HG02571 (cell line): ENCODE measurements around the gene GOLGA6C.
"Not testable (repeated sequence)": the region's sequence is repeated elsewhere in the genome, so short reads cannot be mapped to it uniquely, and the experiment has no call there.

Experiments used
- ATAC-seq: cut with Tn5 transposase; IDR thresholded peaks from one replicate; pipeline ENCODE4 v1.9.1; 2021; ENCODE audit warnings: mild to moderate bottlenecking, moderate library complexity; ENCODE audit not compliant: unreplicated experiment

Gene GOLGA6C

DNA sequence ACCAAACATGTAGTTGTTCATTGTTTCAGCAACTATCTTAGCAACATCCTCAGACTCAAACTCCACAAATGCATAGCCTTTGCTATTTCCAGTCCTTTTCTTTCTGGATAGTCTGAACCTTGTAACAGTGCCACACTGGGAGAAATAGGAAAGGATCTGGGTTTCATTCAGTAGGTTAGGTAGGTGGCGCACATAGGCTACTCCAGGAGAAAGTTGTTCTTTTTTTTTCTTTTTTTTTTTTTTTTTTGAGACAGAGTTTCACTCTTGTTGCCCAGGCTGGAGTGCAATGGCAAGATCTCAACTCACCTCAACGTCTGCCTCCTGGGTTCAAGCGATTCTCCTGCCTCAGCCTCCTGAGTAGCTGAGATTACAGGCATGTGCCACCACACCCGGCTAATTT, 5.8 kb upstream of the GOLGA6C start:
- not testable (repeated sequence) for ATAC-seq

DNA sequence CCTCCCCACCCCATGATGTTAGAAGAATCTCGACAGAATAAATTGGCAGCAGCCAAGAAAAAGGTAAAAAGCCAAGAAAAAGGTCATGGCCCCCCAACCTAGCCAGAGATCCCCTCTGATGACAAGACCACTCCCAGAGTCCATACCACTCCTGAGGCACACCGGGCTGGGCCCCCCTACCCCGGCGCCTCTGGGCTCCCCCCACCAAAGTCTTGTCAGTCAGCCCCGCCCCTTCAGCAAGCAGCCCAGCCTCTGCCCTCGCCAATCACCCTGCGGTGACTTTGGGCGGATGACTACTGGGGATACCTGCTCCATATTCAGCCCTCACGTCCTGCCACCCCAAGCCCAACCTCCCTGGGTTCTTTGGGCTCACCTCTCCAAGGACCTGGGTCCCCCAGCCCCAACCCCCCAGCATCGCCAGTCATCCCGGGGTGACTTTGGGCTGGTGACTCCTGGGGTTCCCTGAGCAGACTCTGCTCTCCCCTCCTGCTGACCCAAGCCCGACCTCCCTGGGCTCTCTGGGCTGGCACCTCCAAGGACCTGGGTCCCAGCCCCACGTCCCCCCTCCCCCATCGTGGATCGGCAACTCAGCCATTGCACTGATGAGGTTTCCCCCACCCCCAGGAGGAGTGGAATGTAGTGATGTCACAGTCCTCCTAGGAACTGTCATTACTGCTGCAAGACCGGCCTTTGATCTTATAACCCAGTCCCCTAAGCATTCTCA, 648 bp downstream of the GOLGA6C start:
- ATAC-seq: not testable (repeated sequence)

DNA sequence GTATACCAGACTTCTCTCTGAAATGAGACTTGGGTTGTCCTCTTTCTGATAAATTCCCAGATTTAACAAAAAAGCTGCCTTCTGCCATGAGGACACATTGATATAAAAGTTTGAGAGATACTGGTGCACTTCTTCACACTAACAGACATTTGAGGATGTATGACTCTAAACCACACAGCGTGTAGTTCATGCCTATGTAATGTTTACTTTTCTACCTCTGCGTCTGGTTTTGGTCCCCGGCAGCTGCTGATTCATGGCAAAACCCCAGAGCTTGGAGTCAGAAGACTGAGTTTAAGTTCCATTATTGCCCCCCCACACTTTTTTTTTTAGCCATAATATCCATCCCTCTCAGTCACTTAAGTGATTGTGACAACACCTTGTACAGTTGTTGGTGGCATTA, 1.7 kb downstream of the GOLGA6C start:
- not testable (repeated sequence) for ATAC-seq

DNA sequence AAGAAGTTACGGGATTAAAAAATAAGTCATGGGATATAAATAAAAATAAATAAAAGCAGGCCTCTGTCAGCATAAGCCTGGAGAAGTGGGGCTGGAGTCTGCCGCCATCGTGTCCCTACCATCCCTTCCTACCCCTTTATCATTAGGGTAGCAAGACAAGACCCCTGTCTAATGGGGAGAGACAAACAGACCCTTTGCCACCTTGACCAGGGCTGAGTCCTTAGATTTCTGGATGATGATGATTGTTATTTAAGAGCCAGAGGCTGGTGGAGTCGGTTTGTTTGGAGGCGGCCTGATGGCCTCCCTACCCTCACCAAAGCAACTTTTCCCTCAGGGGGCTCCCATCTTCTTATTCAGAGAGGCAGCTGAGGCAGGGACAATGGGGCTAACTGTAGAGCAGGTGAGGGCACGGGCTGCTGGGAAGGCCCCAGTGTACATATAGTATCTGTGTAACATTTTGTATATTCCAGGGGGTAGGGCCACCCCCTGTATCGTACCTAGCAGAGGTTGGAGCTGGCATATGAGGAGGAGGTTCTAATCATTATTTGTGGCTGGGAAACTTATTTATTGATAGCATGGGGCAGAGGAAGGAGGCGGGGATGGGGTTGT, 15.7 kb downstream of the GOLGA6C start:
- not testable (repeated sequence) for ATAC-seq

DNA sequence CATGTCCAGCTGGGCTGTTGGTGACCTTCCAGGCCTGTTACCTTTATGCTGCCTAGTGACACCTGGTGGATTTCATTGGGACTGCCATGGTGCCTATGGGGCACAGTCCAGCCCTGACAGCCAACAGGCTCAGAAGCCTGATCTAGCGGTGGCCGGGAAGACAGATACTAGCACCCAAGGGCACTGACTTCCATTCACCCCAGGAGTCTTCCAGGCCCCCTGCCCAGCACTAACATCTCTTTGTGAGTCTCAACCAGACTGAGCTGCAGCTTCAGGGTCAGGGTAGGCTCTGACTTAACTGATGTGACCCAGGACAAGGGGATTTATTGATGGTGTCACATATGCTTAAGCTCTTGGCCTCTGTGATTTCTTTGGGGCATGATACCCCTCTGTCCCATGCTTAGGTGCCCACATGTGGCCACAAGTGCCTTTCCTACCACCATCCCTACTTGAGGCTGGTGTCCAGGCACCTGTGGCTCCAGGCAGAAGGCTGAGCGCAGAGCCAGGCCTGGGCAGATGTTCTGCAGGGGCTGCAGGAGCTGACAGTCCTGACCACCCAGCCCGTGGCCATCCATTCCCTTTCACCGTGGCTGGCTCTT, 16.5 kb downstream of the GOLGA6C start:
- peak; percentile 79 for ATAC-seq

DNA sequence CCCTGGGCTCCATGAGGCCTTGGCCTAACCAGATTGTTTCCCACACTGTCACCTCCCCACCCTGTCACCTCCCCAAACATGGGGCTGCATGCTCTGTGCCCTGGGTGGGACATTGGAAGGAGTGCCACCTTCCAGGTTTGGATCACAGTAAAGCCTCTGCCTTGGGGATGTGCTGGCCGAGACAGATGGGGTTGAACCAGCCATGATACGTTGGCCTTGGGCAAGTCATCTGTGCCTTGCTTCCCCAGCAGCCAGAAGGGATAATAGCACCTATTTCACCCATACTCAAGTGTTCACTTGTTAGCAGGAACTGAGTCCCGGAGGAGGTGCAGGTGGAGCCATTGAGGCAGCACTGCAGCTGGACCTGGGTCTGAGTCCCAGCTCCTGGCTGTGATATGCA, 17.5 kb downstream of the GOLGA6C start:
- ATAC-seq: not testable (repeated sequence)

DNA sequence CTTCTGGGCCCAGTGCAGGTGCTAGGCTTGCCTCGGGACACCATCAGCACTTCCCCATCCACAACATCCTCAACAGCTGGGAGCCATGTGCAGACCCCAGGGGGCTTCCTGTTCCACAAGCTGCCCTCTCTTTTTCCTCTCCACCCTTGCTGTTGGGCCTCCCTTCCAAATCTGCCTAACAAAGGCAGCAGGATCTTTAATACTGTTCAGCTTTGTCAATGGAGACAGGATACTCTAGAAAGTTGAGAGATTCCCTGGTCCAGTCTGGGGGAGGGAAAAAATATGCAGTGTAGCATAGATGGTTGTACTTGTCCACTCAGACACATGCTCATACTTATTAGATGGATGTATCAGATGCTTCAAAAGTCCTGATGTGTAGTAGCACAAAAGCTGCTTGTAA, 20.4 kb downstream of the GOLGA6C start:
- not testable (repeated sequence) for ATAC-seq

DNA sequence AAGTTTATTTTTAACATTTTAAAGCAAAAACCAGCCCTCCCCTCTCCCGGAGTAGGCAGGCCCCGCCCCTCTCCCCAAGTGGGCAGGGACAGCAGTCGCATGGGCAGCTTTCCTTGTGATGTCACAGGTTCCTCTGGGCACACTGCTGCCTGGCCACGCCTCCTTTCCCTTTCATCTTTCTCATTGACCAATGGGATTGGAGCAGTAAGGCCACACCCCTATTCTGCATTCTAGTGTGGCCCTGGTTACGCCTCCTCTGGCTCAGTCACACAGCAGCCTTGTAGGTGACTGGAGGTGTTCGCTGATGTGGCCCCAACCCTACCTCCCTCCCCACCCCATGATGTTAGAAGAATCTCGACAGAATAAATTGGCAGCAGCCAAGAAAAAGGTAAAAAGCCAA, 24.4 kb downstream of the GOLGA6C start, which contains the start of gene GOLGA6D:
GOLGA6D (plus strand) TSS at position 264 of the 400 bp plus-strand sequence; CDS start at position 305, 41 bp downstream.
- not testable (repeated sequence) for ATAC-seq

DNA sequence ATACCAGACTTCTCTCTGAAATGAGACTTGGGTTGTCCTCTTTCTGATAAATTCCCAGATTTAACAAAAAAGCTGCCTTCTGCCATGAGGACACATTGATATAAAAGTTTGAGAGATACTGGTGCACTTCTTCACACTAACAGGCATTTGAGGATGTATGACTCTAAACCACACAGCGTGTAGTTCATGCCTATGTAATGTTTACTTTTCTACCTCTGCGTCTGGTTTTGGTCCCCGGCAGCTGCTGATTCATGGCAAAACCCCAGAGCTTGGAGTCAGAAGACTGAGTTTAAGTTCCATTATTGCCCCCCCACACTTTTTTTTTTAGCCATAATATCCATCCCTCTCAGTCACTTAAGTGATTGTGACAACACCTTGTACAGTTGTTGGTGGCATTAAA, 26.0 kb downstream of the GOLGA6C start:
- ATAC-seq: not testable (repeated sequence)

DNA sequence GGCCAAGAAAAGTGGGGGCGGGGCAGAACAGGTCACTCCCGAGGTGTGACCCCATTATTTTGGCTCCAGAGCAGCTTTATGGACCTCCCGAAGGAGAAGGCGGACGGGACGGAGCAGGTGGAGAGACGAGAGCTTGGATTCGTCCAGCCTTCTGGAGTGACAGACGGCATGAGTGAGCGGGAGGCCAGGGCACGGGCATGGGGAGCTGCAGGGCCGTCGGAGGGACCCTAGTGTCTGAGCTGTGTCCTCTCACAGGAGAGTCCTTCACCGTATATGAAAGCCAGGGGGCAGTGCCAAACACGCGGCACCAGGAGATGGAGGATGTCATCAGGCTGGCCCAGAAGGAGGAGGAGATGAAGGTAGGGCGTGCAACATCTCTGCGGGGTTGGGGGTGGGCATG, 35.5 kb downstream of the GOLGA6C start:
- not testable (repeated sequence) for ATAC-seq

DNA sequence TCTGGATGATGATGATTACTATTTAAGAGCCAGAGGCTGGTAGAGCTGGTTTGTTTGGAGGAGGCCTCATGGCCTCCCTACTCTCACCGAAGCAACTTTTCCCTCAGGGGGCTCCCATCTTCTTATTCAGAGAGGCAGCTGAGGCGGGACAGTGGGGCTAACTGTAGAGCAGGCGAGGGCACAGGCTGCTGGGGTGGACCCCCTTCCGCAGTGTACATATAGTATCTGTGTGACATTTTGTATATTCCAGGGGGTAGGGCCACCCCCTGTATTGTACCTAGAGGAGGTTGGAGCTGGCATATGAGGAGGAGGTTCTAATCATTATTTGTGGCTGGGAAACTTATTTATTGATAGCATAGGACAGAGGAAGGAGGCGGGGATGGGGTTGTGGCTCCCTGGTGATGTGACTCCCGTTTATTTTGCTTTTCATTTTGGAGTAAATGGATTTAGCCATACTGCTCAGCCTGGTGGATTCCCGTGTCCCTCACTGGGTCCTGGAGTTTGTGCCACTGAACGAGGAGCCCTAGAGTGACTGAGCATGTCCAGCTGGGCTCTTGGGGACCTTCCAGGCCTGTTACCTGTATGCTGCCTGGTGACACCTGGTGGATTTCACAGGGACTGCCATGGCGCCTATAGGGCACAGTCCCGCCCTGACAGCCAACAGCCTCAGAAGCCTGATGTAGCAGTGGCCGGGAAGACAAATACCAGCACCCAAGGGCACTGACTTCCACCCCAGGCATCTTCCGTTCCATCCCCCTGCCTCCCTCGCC, 40.6 kb downstream of the GOLGA6C start:
- ATAC-seq: not testable (repeated sequence)

DNA sequence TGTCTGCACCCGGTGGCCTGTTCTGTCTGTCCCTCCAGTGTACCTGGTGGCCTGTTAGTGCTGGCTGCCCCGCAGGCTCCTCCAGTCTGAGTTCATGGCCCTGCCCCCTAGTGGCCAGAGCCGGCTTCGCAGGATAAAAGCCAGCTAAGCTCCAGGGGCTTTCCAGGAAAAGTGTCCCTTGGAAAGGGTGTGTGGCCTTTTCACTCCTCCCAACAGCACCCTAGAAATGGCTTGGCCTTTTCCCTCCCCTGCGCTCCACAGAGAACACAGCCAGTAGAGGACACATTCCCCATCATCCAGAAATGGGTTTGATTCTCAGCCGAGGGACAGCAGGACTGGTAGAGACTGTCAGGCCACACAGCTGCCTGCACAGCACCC, 41.2 kb downstream of the GOLGA6C start:
- not testable (repeated sequence) for ATAC-seq

DNA sequence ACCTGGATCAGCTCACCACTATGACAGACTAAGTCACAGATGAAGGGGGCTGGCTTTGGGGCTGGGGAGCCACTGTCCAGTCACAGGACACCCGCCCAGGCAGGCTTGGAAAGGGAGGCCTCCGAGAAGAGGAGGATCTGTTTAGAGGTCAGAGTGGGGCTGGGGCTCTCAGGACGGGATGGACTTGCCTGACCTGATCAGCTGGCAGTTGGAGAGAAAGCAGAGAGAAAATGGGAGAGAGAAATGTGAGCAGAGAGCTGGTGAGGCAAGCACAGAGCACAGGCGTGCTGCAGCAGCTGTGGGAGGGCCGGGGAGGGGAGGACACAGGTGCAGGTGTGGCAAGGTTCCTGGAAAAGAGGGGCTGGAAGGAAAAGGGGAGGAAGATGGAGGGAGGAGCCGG, 41.9 kb downstream of the GOLGA6C start:
- ATAC-seq: not testable (repeated sequence)

DNA sequence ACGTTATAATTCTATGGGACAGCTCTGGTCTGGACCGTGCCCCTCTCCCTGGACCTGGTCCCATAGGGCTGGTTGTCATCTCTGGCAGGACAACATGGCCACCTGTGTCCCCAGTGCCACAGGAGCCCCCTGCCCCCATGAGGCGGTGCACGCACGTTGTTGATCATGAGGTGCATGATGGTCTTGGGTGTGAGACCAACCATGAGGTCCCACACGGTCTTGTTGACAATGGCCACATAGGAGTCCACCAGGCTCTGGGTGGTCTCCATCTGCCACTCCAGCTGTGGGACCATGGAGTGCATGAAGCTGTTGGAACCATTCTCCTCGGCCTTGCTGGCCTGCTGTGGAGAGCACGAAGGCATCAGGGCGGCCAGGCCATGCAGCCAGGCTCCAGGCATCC, 44.2 kb downstream of the GOLGA6C start:
- no peak for ATAC-seq

DNA sequence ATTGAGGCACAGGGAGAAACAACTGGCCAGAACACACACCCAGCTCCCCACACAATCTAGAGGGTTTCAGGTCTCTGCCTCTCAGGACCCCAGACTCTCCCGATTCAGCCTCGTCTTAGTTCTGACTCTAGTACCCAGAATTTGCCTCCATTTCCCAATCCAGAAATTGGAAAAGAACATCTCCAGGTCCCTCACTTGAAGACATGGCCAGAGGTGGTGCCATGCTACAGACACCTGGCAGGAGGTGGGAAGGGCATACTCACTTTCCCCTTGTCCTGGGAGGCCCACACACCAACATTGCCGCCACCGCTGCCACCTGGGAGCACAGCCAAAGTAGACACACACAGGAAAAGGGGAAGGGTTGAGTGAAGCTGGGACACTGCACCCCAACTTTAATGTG, 44.6 kb downstream of the GOLGA6C start:
- not testable (repeated sequence) for ATAC-seq

DNA sequence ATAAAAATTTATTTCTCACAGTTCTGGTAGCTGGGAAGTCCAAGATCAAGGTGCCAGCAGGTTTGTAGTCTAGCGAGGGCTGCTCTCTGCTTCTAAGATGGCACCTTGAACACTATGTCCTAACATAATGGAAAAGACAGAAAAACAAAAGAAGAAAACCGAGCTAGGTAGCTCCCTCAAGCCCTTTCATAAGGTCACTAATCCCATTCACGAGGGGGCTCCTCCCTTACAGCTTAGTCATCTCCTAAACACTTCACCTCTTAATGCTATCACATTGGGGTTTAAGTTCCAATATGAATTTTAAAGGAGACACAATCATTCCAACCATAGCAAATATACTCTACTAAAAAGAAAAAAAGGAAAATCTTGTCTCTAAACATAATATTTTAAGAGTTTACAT, 48.1 kb downstream of the GOLGA6C start:
- no peak for ATAC-seq

DNA sequence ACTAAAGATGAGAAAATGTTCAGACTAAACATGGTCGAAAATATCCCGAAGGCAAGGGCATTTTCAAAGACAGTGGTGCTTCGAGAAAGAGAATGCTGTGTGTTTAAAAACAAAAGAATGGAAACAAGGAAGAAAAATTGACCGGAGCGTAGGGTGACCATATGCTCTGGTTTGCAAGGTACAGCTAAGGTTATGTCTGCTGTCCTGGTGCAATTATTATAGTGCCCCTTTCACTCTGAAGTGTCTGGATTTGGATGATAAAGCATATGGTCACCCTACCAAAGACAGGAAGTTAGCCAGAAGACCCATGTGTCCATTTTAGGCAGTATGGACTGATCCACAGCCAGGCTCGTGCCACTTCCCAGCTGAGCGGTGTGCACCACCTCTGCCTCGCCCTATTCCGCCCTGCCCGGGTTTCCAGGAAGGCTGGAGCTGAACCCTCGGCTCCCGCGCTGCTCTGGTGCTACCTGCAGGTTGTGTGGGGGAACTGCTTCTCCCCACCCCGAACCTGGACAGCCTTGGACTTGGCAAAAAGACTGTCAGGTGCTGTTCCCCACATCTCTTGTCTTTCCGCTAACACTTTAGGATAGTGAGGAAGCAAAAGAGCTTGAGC, 49.8 kb downstream of the GOLGA6C start:
- ATAC-seq: no peak

DNA sequence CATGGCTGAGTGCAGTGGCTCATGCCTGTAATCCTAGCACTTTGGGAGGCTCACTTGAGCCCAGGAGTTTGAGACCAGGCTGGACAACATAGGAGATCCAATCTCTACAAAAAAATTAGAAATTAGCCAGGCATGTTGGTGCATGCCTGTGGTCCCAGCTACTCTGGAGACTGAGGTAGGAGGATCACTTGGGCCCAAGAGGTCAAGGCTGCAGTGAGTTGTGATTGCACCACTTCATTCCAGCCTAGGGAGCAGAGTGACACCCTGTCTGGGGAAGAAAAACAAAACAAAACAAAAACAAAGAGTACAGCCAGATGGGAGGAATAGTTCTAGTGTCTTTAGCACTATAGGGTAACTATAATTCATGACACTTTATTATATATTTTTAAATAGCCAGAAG, 51.6 kb downstream of the GOLGA6C start:
- no peak for ATAC-seq

DNA sequence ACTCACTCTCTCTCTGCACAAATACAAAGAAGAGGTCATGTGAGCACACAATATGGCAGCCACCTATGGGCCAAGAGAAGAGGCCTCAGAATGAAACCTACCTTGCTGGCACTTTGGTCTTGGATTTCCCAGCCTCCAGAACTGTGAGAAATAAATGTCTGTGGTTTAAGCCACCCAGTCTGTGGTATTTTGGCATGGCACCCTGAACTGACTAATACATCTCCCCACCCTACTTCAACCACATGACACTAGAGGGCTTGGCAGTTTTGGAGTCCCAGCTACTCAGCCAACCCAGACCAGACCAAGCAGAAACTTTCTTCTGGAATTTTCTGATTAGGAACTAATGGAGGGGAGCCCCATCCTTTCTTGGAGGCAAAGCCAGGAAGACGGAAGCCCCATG, 54.4 kb downstream of the GOLGA6C start:
- ATAC-seq: not testable (repeated sequence)

DNA sequence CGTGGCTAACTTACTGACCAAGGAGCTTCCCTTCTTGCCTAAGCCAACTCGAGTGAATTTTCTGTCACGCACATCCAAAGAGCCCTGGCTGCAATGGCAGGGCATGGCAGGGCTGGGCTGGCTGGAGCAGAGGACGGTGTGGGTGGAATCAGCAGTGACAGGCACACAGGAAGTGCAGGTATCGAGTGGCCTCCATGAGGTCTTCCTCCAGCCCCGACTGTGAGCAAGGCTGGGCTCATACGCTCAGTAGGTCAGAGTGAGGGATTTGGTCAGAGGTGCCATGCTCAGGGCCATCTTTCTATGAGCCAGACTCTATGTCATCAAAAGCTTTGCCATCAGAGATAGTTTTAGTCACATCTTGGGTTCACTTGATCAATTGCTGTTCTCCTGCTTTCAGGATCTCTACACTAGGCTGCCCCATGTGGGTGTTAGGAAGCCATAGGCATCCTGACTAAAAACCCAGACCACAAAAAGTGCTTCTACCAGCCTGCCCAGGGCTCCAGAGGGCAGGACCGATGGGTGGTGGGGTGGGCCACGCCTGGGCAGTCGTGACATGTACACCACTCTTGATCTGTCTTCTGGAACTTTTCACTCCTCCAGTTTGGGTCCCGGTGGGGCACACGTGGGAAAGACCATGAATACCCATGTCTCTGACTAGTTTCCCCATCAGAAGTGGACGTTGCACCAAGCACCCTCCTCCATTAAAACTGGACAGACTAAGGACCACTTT, 55.1 kb downstream of the GOLGA6C start:
- no peak for ATAC-seq
